GM12878 (cell line): ENCODE measurements around the gene PNPLA5. TPM values are rescaled to one million over a fixed set of nuclear protein-coding genes. Genes with fewer than 3 reads are reported as not detected.

Source experiments
- ATAC-seq: fragments of 200-7000 bp; cut with Tn5 transposase; 3 replicates; pipeline ENCODE4 v1.9.1; 2020; ENCODE audit warnings: mild to moderate bottlenecking, moderate library complexity
- BruUV-seq: library from RNA; stranded (reverse); fragments of 400-500 nt; replicated peaks from 2 replicates; lab custom pipeline; 2021; lab: Mats Ljungman, UMichigan
- CTCF ChIA-PET: fragments of 300-600 bp; sonication (Branson Sonifier 250); formaldehyde crosslinking; extraction: SDS; loops from one replicate; lab custom pipeline; 2021; ENCODE audit warnings: inconsistent platforms; lab: Yijun Ruan, JAX
- POLR2A ChIA-PET: fragments of 350-600 bp; formaldehyde crosslinking; extraction: SDS; loops from one replicate; lab custom pipeline; 2021; ENCODE audit warnings: inconsistent platforms; lab: Charles Lee
- RAD21 ChIA-PET: fragments of 300-600 bp; sonication (Branson Sonifier 250); formaldehyde crosslinking; loops from one replicate; lab custom pipeline; 2023; ENCODE audit warnings: antibody characterized with exemption; ENCODE audit not compliant: unreplicated experiment; lab: Charles Lee
- SMC1A ChIA-PET: fragments of 300-600 bp; sonication (Branson Sonifier 250); formaldehyde crosslinking; loops from one replicate; lab custom pipeline; 2023; ENCODE audit not compliant: unreplicated experiment, uncharacterized antibody; lab: Charles Lee
- DNase-seq: peaks from one replicate; pipeline ENCODE4 v3.0.0-alpha.2; 2011; ENCODE audit warnings: low read depth, low spot score
- FAIRE-seq: peaks from 3 replicates; lab custom pipeline; 2011; peaks lifted over from hg19 to GRCh38; lab: Jason Lieb, UNC
- H2AFZ ChIP-seq: 2 replicates; pipeline ENCODE4 v1.6.0; 2011; ENCODE audit warnings: low read depth, low read length, control low read depth; ENCODE audit not compliant: control insufficient read depth
- H3K27ac ChIP-seq: 2 replicates; pipeline ENCODE4 v1.5.1; 2011; ENCODE audit warnings: control low read depth; ENCODE audit not compliant: control insufficient read depth, insufficient read depth
- H3K27me3 ChIP-seq, 2 experiments: replicated peaks in 1 of 2; 2 replicates each; pipeline versions ENCODE4 v1.6.0 to v1.6.1; 2011; ENCODE audit warnings: low read length in 1 of 2; ENCODE audit not compliant: control insufficient read depth in 2 of 2, insufficient read depth in 2 of 2
- H3K36me3 ChIP-seq, 2 experiments: 2 replicates each; pipeline ENCODE4 v1.5.1; 2011; ENCODE audit warnings: low read length in 1 of 2; ENCODE audit not compliant: control insufficient read depth in 2 of 2, insufficient read depth in 2 of 2
- H3K4me1 ChIP-seq: 2 replicates; pipeline ENCODE4 v1.6.1; 2011; ENCODE audit warnings: mild to moderate bottlenecking, low read length, moderate library complexity, mixed read lengths; ENCODE audit not compliant: control insufficient read depth, insufficient read depth
- H3K4me2 ChIP-seq: 2 replicates; pipeline ENCODE4 v1.6.0; 2011; ENCODE audit warnings: control low read depth; ENCODE audit not compliant: control insufficient read depth, insufficient read depth
- H3K4me3 ChIP-seq: fragments of 200-600 bp; sonication (generic); 2 replicates; pipeline ENCODE4 v1.5.1; 2016
- H3K79me2 ChIP-seq: 2 replicates; pipeline ENCODE4 v1.6.0; 2011; ENCODE audit warnings: low read length; ENCODE audit not compliant: control insufficient read depth, insufficient read depth
- H3K9ac ChIP-seq: 2 replicates; pipeline ENCODE4 v1.8.0; 2011; ENCODE audit warnings: low read length, control low read depth, mixed read lengths; ENCODE audit not compliant: control insufficient read depth, insufficient read depth
- H3K9me3 ChIP-seq: replicated peaks from 3 replicates; pipeline ENCODE4 v1.5.1; 2011; ENCODE audit warnings: mild to moderate bottlenecking, low read length; ENCODE audit not compliant: control insufficient read depth, insufficient read depth
- H4K20me1 ChIP-seq: 2 replicates; pipeline ENCODE4 v1.6.0; 2011; ENCODE audit not compliant: control insufficient read depth, insufficient read depth
- SREBF2 ChIP-seq: IDR thresholded peaks from 2 replicates; pipeline ENCODE4 v1.6.1; 2012; ENCODE audit warnings: mild to moderate bottlenecking, low read length
- ZSCAN29 ChIP-seq: fragments of 450-650 bp; IDR thresholded peaks from 2 replicates; pipeline ENCODE4 v1.6.1; 2017; ENCODE audit warnings: mild to moderate bottlenecking, moderate library complexity
- WGBS: methylation state at CpG from one replicate; pipeline ENCODE4 v1.1.6; 2016; ENCODE audit warnings: low lambda C conversion rate; ENCODE audit not compliant: insufficient replicate concordance, insufficient coverage; ENCODE audit errors: missing lambda C conversion rate; 5-methylcytosine and 5-hydroxymethylcytosine counted together
- in situ Hi-C: fragments of 300-500 bp; cut with MboI; formaldehyde crosslinking; loops from 9 replicates; pipeline ENCODE4 v1.14.3; 2018; ENCODE audit warnings: mixed read lengths
- intact Hi-C: fragments of 100-400 bp; cut with micrococcal nuclease; formaldehyde crosslinking; loops from one replicate; pipeline ENCODE4 v1.14.2; 2022; ENCODE audit not compliant: unreplicated experiment
- polyA plus RNA-seq, 11 experiments: library from polyadenylated mRNA; depleted of rRNA in 4 of 11; unstranded in 6 of 11; stranded (reverse) in 5 of 11; fragments of >200 nt; fragmentation: Nextera tagmentation in 4 of 11; fragmentation: Illumina TruSeq in 1 of 11; extraction: Ambion mirVana in 4 of 11; extraction: Trizol in 1 of 11; gene quantifications; 1 replicate in 1 of 11; 2 replicates in 10 of 11; pipeline versions ENCODE4 v1.2.1 to v1.2.3, GENCODE V29; 2011 to 2016; ENCODE audit warnings: inconsistent platforms in 2 of 11, missing spikeins in 2 of 11, low read depth in 1 of 11
- total RNA-seq, 4 experiments: library from RNA; depleted of rRNA in 3 of 4; stranded (reverse); fragments of >200 nt in 3 of 4; fragmentation: Illumina TruSeq in 1 of 4; extraction: Trizol in 1 of 4; gene quantifications; 2 replicates each; pipeline versions ENCODE4 v1.2.1 to v1.2.3, GENCODE V29; 2013 to 2021
- TF ChIP-seq, protein P1 (sequence below): IDR thresholded peaks from 2 replicates; pipeline ENCODE4 v1.6.1; 2012; ENCODE audit warnings: mild to moderate bottlenecking, low read depth, low read length
- TF ChIP-seq, protein P2 (sequence below): fragments of 450-650 bp; IDR thresholded peaks from 2 replicates; pipeline ENCODE4 v1.6.1; 2016; ENCODE audit warnings: mild to moderate bottlenecking
- TF ChIP-seq, protein P3 (sequence below): fragments of 450-650 bp; IDR thresholded peaks from 2 replicates; pipeline ENCODE4 v1.6.1; 2016; ENCODE audit warnings: mild to moderate bottlenecking
- TF ChIP-seq, protein P4 (sequence below): IDR thresholded peaks from 2 replicates; pipeline ENCODE4 v1.6.1; 2012; ENCODE audit warnings: low read depth, low read length, improper control_type of control experiment
- TF ChIP-seq, protein P5 (sequence below): fragments of 450-650 bp; IDR thresholded peaks from 2 replicates; pipeline ENCODE4 v1.6.1; 2017; ENCODE audit warnings: mild to moderate bottlenecking, low read depth, inconsistent platforms; ENCODE audit not compliant: poor library complexity, severe bottlenecking

Gene PNPLA5
- total and polyA plus RNA-seq, 10 of the 15 experiments (the other 5 are each of a cell fraction or from before 2014, with no cell fraction given) = not detected

DNA sequence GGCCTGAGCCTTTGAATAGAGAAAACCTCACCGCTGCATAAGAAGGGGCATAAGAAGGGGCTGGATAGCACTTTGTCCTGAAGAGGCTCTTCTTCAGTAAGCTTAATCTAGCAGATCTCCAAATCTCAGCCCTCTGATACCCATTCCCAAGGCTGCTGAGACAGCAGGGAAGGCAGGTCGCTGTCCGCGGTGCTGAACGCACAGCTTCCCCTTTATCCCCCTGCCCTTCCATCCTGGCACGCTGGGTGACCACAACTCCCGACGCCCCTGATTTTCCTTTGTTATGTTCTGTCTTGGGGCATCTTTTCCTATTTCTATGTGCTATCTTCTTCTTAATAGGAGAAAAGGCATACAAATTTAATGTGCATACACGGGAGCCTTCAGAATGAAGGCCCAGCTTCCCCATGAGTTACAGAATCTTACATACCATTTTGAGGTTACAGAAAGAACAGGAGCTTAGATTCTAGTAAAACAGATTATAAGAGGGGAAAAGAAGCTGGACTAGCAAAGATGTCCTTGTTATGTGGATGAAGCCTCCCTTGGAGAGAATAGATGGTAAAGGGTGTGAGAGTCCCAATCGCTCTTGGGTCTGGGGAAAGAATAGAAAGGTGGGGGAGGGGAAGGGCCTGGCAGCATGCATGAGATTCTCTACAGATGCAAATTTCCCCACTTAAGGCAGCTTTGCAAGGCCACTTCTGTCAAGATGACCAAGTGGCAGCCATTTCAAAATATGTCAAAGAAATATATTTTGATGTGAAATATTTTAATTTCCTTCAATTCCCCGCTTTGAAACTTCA lies 23.8 kb downstream of the PNPLA5 start:
- no peaks in the 10 kb centered on the region for H3K79me2 ChIP-seq
- intact Hi-C loops = no loop called here
- no peak overlapping the region for H3K27ac ChIP-seq
- CTCF ChIA-PET = interaction anchor here (1.1 to 1.8 kb wide), 2 partner anchors 15 to 17 kb away, joined by 4 to 10 read pairs; no protein-coding TSS in a partner anchor
- in situ Hi-C loops = no loop called here
- H4K20me1 ChIP-seq = no peaks in the 10 kb centered on the region
- 24% methylated on average over 11 of the region's 11 CpGs for WGBS
- POLR2A ChIA-PET = no interaction called here
- no peaks in the 10 kb centered on the region for H3K4me1 ChIP-seq
- no peak for FAIRE-seq
- DNase-seq = no peak
- no peak overlapping the region for H3K9ac ChIP-seq
- H3K4me2 ChIP-seq = no peak overlapping the region
- TF ChIP-seq, protein P1, sequence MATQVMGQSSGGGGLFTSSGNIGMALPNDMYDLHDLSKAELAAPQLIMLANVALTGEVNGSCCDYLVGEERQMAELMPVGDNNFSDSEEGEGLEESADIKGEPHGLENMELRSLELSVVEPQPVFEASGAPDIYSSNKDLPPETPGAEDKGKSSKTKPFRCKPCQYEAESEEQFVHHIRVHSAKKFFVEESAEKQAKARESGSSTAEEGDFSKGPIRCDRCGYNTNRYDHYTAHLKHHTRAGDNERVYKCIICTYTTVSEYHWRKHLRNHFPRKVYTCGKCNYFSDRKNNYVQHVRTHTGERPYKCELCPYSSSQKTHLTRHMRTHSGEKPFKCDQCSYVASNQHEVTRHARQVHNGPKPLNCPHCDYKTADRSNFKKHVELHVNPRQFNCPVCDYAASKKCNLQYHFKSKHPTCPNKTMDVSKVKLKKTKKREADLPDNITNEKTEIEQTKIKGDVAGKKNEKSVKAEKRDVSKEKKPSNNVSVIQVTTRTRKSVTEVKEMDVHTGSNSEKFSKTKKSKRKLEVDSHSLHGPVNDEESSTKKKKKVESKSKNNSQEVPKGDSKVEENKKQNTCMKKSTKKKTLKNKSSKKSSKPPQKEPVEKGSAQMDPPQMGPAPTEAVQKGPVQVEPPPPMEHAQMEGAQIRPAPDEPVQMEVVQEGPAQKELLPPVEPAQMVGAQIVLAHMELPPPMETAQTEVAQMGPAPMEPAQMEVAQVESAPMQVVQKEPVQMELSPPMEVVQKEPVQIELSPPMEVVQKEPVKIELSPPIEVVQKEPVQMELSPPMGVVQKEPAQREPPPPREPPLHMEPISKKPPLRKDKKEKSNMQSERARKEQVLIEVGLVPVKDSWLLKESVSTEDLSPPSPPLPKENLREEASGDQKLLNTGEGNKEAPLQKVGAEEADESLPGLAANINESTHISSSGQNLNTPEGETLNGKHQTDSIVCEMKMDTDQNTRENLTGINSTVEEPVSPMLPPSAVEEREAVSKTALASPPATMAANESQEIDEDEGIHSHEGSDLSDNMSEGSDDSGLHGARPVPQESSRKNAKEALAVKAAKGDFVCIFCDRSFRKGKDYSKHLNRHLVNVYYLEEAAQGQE = peak; percentile 97
- no peak for TF ChIP-seq SREBF2
- RAD21 ChIA-PET = no interaction called here
- SMC1A ChIA-PET = no interaction called here
- ATAC-seq = no peak
- no TSS peak for BruUV-seq
- no peak overlapping the region for H2AFZ ChIP-seq
- H3K9me3 ChIP-seq = no peaks in the 10 kb centered on the region
- H3K36me3 ChIP-seq = no peaks in the 10 kb centered on the region
- H3K4me3 ChIP-seq = no peak overlapping the region
- no peaks in the 10 kb centered on the region for H3K27me3 ChIP-seq

DNA sequence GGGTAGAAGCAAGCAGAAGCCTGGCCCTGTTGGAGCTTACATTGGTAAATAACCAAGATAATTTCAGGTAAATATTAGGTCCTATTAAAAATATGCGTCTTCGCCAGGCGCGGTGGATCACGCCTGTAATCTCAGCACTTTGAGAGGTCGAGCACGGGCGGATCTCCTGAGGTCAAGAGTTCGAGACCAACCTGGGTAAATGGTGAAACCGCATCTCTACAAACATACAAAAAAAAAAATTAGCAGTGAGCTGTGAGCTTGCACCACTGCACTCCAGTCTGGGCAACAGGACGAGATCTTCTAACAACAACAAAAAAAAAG lies 29.0 kb downstream of the PNPLA5 start:
- no peak overlapping the region for H3K4me3 ChIP-seq
- H3K9ac ChIP-seq = no peak overlapping the region
- DNase-seq (no peak), ATAC-seq (no peak), FAIRE-seq (no peak)
- CTCF ChIA-PET = interaction anchor here (0.6 kb wide), 1 partner anchor 248 kb away, joined by 3 read pairs; no protein-coding TSS in a partner anchor
- no TSS peak for BruUV-seq
- H3K79me2 ChIP-seq = no peaks in the 10 kb centered on the region
- H3K36me3 ChIP-seq = no peaks in the 10 kb centered on the region
- H3K4me1 ChIP-seq = no peaks in the 10 kb centered on the region
- WGBS = 57% methylated on average over 11 of the region's 11 CpGs
- H3K4me2 ChIP-seq = no peak overlapping the region
- H3K27me3 ChIP-seq = no peaks in the 10 kb centered on the region; a peak in 1 of 4 replicates
- SMC1A ChIA-PET = no interaction called here
- no peak overlapping the region for H3K27ac ChIP-seq
- intact Hi-C loops = no loop called here
- H3K9me3 ChIP-seq = no peaks in the 10 kb centered on the region
- RAD21 ChIA-PET = no interaction called here
- POLR2A ChIA-PET = no interaction called here
- in situ Hi-C loops = no loop called here
- no peaks in the 10 kb centered on the region for H4K20me1 ChIP-seq
- H2AFZ ChIP-seq = no peak overlapping the region
- TF ChIP-seq, protein P2, sequence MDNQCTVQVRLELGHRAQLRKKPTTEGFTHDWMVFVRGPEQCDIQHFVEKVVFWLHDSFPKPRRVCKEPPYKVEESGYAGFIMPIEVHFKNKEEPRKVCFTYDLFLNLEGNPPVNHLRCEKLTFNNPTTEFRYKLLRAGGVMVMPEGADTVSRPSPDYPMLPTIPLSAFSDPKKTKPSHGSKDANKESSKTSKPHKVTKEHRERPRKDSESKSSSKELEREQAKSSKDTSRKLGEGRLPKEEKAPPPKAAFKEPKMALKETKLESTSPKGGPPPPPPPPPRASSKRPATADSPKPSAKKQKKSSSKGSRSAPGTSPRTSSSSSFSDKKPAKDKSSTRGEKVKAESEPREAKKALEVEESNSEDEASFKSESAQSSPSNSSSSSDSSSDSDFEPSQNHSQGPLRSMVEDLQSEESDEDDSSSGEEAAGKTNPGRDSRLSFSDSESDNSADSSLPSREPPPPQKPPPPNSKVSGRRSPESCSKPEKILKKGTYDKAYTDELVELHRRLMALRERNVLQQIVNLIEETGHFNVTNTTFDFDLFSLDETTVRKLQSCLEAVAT = no peak
- TF ChIP-seq, protein P3, sequence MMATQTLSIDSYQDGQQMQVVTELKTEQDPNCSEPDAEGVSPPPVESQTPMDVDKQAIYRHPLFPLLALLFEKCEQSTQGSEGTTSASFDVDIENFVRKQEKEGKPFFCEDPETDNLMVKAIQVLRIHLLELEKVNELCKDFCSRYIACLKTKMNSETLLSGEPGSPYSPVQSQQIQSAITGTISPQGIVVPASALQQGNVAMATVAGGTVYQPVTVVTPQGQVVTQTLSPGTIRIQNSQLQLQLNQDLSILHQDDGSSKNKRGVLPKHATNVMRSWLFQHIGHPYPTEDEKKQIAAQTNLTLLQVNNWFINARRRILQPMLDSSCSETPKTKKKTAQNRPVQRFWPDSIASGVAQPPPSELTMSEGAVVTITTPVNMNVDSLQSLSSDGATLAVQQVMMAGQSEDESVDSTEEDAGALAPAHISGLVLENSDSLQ = no peak
- TF ChIP-seq, protein P4, sequence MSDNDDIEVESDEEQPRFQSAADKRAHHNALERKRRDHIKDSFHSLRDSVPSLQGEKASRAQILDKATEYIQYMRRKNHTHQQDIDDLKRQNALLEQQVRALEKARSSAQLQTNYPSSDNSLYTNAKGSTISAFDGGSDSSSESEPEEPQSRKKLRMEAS = no peak
- TF ChIP-seq, protein P5, sequence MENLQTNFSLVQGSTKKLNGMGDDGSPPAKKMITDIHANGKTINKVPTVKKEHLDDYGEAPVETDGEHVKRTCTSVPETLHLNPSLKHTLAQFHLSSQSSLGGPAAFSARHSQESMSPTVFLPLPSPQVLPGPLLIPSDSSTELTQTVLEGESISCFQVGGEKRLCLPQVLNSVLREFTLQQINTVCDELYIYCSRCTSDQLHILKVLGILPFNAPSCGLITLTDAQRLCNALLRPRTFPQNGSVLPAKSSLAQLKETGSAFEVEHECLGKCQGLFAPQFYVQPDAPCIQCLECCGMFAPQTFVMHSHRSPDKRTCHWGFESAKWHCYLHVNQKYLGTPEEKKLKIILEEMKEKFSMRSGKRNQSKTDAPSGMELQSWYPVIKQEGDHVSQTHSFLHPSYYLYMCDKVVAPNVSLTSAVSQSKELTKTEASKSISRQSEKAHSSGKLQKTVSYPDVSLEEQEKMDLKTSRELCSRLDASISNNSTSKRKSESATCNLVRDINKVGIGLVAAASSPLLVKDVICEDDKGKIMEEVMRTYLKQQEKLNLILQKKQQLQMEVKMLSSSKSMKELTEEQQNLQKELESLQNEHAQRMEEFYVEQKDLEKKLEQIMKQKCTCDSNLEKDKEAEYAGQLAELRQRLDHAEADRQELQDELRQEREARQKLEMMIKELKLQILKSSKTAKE = no peak
- TF ChIP-seq ZSCAN29 = no peak
